Ishikawa (cell line): Measurements from ENCODE around the gene PGAP3.
A peak's percentile ranks its signal among the peaks of the same experiment; 100 is the strongest.

Experiments
- CEBPB ChIP-seq: IDR thresholded peaks from 2 replicates; pipeline ENCODE4 v1.6.1; 2012
- CREB1 ChIP-seq: IDR thresholded peaks from 2 replicates; pipeline ENCODE4 v1.6.1; 2012; ENCODE audit warnings: low read depth
- EGR1 ChIP-seq: IDR thresholded peaks from 2 replicates; pipeline ENCODE4 v1.6.1; 2012
- EP300 ChIP-seq: IDR thresholded peaks from 2 replicates; pipeline ENCODE4 v1.6.1; 2012; ENCODE audit warnings: borderline replicate concordance
- FOXM1 ChIP-seq: IDR thresholded peaks from 2 replicates; pipeline ENCODE4 v1.6.1; 2012; ENCODE audit warnings: low read depth, borderline replicate concordance
- MAX ChIP-seq: IDR thresholded peaks from 2 replicates; pipeline ENCODE4 v1.6.1; 2012
- NFIC ChIP-seq: IDR thresholded peaks from 2 replicates; pipeline ENCODE4 v1.6.1; 2012
- RAD21 ChIP-seq: IDR thresholded peaks from 2 replicates; pipeline ENCODE4 v1.6.1; 2012; ENCODE audit warnings: low read depth
- REST ChIP-seq: IDR thresholded peaks from 2 replicates; pipeline ENCODE4 v1.6.1; 2012; ENCODE audit warnings: low read depth, mild to moderate bottlenecking
- TAF1 ChIP-seq: IDR thresholded peaks from 2 replicates; pipeline ENCODE4 v1.6.1; 2012; ENCODE audit warnings: low read depth, mild to moderate bottlenecking
- TCF12 ChIP-seq: IDR thresholded peaks from 2 replicates; pipeline ENCODE4 v1.6.1; 2012; ENCODE audit warnings: low read depth
- TEAD4 ChIP-seq: IDR thresholded peaks from 2 replicates; pipeline ENCODE4 v1.6.1; 2012
- USF1 ChIP-seq: IDR thresholded peaks from 2 replicates; pipeline ENCODE4 v1.6.1; 2012
- YY1 ChIP-seq: IDR thresholded peaks from 2 replicates; pipeline ENCODE4 v1.6.1; 2012; ENCODE audit warnings: low read depth
- ZBTB7A ChIP-seq: IDR thresholded peaks from 2 replicates; pipeline ENCODE4 v1.6.1; 2012; ENCODE audit warnings: low read depth

PGAP3 gene

GRCh38 chr17:39672522-39673334 is 15.1 kb downstream of the PGAP3 start:
- TF ChIP-seq FOXM1 = no peak
- TF ChIP-seq RAD21 = no peak
- no peak for TF ChIP-seq TEAD4
- TF ChIP-seq YY1 = no peak
- no peak for TF ChIP-seq TCF12
- TF ChIP-seq TAF1 = no peak
- TF ChIP-seq EGR1 = no peak
- TF ChIP-seq USF1 = no peak
- TF ChIP-seq MAX = no peak
- TF ChIP-seq CEBPB = no peak
- TF ChIP-seq CREB1 = no peak
- no peak for TF ChIP-seq NFIC
- no peak for TF ChIP-seq ZBTB7A
- no peak for TF ChIP-seq EP300
- TF ChIP-seq REST = no peak

GRCh38 chr17:39671651-39672521 is 16.0 kb downstream of the PGAP3 start:
- TF ChIP-seq TEAD4 = no peak
- no peak for TF ChIP-seq YY1
- no peak for TF ChIP-seq FOXM1
- TF ChIP-seq CEBPB = no peak
- peak; percentile 85 for TF ChIP-seq RAD21
- TF ChIP-seq ZBTB7A = peak; percentile 97
- no peak for TF ChIP-seq TCF12
- no peak for TF ChIP-seq EGR1

- no peak for TF ChIP-seq ZBTB7A
- no peak for TF ChIP-seq CREB1
- TF ChIP-seq RAD21 = no peak
- no peak for TF ChIP-seq CEBPB
- no peak for TF ChIP-seq EGR1
- TF ChIP-seq REST = no peak
- no peak for TF ChIP-seq YY1
These were observed 17.1 kb downstream of the PGAP3 start for GRCh38 chr17:39670746-39671145.

- TF ChIP-seq CREB1 = no peak
- TF ChIP-seq MAX = no peak
- no peak for TF ChIP-seq TCF12
- TF ChIP-seq EP300 = no peak
- TF ChIP-seq TEAD4 = no peak
- no peak for TF ChIP-seq EGR1
- no peak for TF ChIP-seq ZBTB7A
- TF ChIP-seq FOXM1 = no peak
- no peak for TF ChIP-seq NFIC
- no peak for TF ChIP-seq YY1
- no peak for TF ChIP-seq REST
- TF ChIP-seq USF1 = no peak
These were observed 17.7 kb downstream of the PGAP3 start for GRCh38 chr17:39669897-39670735.
